ENCODE data around the gene TMPRSS4.
"Not testable (repeated sequence)": the region's sequence is repeated elsewhere in the genome, so short reads cannot be mapped to it uniquely, and the experiment has no call there.

TMPRSS4 gene

GRCh38 chr11:118057251-118058145 lies 19.4 kb upstream of the TMPRSS4 start:
- DNase-seq: no peak

- no peak for DNase-seq
Observed at GRCh38 chr11:118058311-118059245, 18.3 kb upstream of the TMPRSS4 start.

GRCh38 chr11:118059246-118059940 lies 17.5 kb upstream of the TMPRSS4 start:
- no peak for DNase-seq

- DNase-seq: no peak
Observed at GRCh38 chr11:118060081-118060661, 16.7 kb upstream of the TMPRSS4 start.

GRCh38 chr11:118060869-118061268 lies 16.0 kb upstream of the TMPRSS4 start:
- DNase-seq: no peak

- no peak for DNase-seq
Observed at GRCh38 chr11:118061586-118062125, 15.2 kb upstream of the TMPRSS4 start.

- DNase-seq: not testable (repeated sequence)
Observed at GRCh38 chr11:118062181-118062580, 14.7 kb upstream of the TMPRSS4 start.

GRCh38 chr11:118062631-118063030 lies 14.2 kb upstream of the TMPRSS4 start:
- not testable (repeated sequence) for DNase-seq

- no peak for DNase-seq
Observed at GRCh38 chr11:118064956-118065355, 11.9 kb upstream of the TMPRSS4 start.

- no peak for DNase-seq
Observed at GRCh38 chr11:118065384-118065783, 11.5 kb upstream of the TMPRSS4 start.

GRCh38 chr11:118067006-118067405 lies 9.9 kb upstream of the TMPRSS4 start:
- DNase-seq: no peak

- DNase-seq: no peak
Observed at GRCh38 chr11:118068206-118068944, 8.5 kb upstream of the TMPRSS4 start.

GRCh38 chr11:118068945-118069612 lies 7.8 kb upstream of the TMPRSS4 start:
- DNase-seq: no peak

GRCh38 chr11:118071416-118072030 lies 5.4 kb upstream of the TMPRSS4 start:
- no peak for DNase-seq

GRCh38 chr11:118073554-118073953 lies 3.3 kb upstream of the TMPRSS4 start:
- no peak for DNase-seq

GRCh38 chr11:118074091-118074685 lies 2.7 kb upstream of the TMPRSS4 start:
- no peak for DNase-seq

- DNase-seq: no peak
Observed at GRCh38 chr11:118074785-118075184, 2.1 kb upstream of the TMPRSS4 start.

GRCh38 chr11:118078911-118079411 lies 2.1 kb downstream of the TMPRSS4 start:
- no peak for DNase-seq

- no peak for DNase-seq
Observed at GRCh38 chr11:118079491-118079890, 2.6 kb downstream of the TMPRSS4 start.

GRCh38 chr11:118080296-118080695 lies 3.4 kb downstream of the TMPRSS4 start:
- DNase-seq: no peak
